ENCODE measurements around the gene EXTL2.
"Not testable (repeated sequence)": the region's sequence is repeated elsewhere in the genome, so short reads cannot be mapped to it uniquely, and the experiment has no call there.

Gene EXTL2

DNA sequence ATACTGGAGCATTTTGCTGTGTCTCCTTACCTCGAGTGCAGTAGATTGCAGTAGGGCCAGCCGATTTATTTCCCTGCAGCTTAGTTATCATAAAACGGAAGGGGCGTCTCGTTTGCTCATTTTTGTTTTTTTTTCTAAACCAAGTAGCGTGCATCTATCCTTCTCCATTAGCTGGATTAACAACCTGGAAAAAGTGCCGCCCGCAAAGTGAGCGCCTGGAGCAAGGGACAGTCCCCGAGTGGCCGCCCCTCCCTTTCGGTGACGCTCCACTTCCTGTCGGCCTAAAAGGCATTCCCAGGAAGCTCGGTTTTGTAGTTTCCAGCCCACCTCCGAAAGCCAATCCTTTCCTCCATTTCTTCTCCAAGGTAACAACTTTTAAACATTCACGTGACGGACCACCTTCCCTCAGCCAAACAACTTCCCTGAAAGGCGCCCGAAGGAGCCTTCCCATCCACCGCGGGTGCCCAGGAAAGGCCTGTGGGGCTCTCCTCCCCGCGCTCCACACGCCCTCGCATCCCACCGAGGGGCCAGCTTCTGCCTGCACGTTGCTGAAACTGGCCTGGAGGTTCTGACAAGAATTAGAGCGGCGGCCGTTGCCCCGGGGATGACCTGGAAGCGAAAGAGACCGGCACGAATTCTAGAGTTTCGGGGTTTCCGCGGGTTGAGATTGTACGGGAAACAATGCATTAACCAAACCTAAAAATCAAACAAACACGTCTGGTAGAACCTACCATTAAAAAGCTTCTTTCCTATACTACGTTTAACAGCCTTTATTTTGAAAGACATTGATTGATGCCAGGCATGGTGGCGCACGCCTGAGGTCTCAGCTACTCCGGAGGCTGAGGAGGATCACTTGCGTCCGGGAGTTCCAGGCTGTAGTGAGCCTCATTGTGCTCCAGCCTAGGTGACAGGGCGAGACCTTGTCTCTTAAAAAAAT lies at the start of gene EXTL2:
TSS of gene EXTL2 (minus strand) at position 240 of the 937 bp plus-strand sequence. CDS start 6,085 bp downstream, outside the sequence.
- peak; percentile 43 for DNase-seq (ENCODE audit: low read depth)

GRCh38 chr1:100943533-100943932 lies 48.9 kb upstream of the EXTL2 start:
- no peak for DNase-seq (ENCODE audit: low read depth)

GRCh38 chr1:100942304-100943046 lies 47.8 kb upstream of the EXTL2 start:
- no peak for DNase-seq (ENCODE audit: low read depth)

GRCh38 chr1:100941580-100942216 lies 47.1 kb upstream of the EXTL2 start:
- no peak for DNase-seq (ENCODE audit: low read depth)

GRCh38 chr1:100941098-100941527 lies 46.5 kb upstream of the EXTL2 start:
- DNase-seq (ENCODE audit: low read depth): no peak

GRCh38 chr1:100936194-100936967 lies 41.7 kb upstream of the EXTL2 start:
- DNase-seq (ENCODE audit: low read depth): no peak

DNA sequence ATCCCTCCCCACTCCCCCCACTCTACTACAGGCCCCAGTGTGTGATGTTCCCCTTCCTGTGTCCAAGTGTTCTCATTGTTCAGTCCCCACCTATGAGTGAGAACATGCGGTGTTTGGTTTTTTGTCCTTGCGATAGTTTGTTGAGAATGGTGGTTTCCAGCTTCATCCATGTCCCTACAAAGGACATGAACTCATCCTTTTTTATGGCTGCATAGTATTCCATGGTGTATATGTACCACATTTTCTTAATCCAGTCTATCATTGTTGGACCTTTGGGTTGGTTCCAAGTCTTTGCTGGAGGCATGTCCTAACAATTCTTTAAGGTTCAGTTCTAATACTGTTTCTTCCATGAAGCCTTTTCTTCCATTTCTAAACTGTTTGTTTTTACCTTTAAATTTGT lies 38.9 kb upstream of the EXTL2 start:
- DNase-seq (ENCODE audit: low read depth): not testable (repeated sequence)

DNA sequence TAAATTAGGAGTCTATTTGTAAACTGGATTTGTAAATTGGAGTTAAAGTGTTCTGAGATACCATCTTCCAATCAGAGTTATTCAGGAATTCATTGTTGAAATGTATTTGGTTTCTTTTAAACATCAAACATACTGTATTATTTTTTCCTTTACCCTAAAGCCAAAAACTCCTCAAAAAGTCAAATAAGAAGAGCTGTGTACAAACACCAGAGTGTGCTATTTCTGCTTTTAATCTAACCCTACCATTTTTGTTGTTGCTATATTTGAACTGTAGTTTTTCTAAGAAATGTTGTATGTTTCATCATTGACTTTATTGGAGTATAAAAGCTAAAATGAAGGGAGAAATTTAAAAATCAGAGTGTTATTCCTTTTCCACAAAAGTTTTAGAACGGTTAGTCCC lies 37.1 kb upstream of the EXTL2 start:
- DNase-seq (ENCODE audit: low read depth): no peak

- DNase-seq (ENCODE audit: low read depth): no peak
Observed at GRCh38 chr1:100930494-100930893, 35.9 kb upstream of the EXTL2 start.

- DNase-seq (ENCODE audit: low read depth): no peak
Observed at GRCh38 chr1:100928128-100928527, 33.5 kb upstream of the EXTL2 start.

DNA sequence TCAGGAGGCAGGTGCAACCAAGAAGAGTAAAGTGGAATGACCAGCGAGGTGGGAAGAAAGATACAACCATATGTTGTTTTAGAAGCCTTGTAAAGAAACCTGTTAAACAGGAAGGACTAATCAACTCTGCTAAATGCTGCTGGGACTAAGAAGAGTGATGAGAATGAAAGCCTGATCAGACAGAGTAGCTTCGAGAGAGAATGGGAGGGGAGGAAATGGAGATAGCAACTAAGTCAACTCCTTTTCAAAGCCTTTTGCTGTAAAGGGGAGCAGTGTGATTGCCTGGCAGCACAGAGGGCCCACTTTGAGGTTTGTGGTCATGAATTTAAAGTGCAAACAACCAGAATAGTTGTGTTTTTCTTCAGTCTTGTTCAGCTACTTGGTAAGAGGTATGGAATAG lies 32.6 kb upstream of the EXTL2 start:
- no peak for DNase-seq (ENCODE audit: low read depth)

- DNase-seq (ENCODE audit: low read depth): no peak
Observed at GRCh38 chr1:100926240-100926639, 31.6 kb upstream of the EXTL2 start.

GRCh38 chr1:100924991-100925390 lies 30.3 kb upstream of the EXTL2 start:
- DNase-seq (ENCODE audit: low read depth): no peak

- DNase-seq (ENCODE audit: low read depth): no peak
Observed at GRCh38 chr1:100924212-100924611, 29.6 kb upstream of the EXTL2 start.

GRCh38 chr1:100921110-100921706 lies 26.6 kb upstream of the EXTL2 start:
- DNase-seq (ENCODE audit: low read depth): no peak

GRCh38 chr1:100912019-100912418 lies 17.4 kb upstream of the EXTL2 start:
- DNase-seq (ENCODE audit: low read depth): no peak

DNA sequence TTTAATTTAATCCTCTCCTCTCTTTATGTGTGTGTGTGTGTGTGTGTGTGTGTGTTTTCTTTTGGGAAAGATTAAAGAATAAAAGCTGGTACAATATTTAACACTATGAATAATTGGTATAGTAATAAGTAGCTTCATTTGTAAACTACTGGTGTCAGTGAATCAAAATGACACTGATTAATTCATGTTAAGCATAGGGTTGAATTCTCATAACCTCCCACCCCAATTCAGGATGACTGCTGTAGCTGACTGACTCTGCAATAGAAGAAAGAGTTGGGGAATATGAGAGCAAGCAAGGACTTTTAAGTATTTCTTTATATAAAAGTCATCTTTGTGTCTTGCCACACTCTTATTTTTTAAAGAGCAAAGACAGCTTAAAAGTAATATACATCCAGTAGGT lies 14.4 kb upstream of the EXTL2 start:
- DNase-seq (ENCODE audit: low read depth): no peak

DNA sequence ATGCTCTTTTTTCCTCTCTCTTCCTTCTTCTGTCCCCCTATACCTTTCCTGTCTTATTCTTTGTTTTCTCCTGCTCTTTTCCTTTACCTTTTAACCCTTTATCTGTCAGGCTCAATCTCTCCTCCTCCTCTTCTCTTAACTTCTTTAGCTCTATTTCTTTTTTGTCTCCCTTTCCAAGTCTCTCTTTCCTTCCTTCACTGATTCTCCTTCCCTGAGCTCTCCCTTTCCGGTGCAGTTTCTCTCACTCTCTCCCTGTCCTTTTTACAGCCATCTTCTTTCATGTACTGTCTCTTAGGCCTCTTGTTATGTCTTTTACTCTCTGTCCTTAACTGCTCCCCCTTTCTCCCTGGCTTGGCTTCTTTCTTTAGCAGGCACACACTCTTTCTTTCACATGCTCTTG lies 13.2 kb upstream of the EXTL2 start:
- DNase-seq (ENCODE audit: low read depth): no peak

- no peak for DNase-seq (ENCODE audit: low read depth)
Observed at GRCh38 chr1:100905181-100905580, 10.5 kb upstream of the EXTL2 start.

- DNase-seq (ENCODE audit: low read depth): no peak
Observed at GRCh38 chr1:100904528-100904927, 9.9 kb upstream of the EXTL2 start.

- DNase-seq (ENCODE audit: low read depth): no peak
Observed at GRCh38 chr1:100903777-100904176, 9.1 kb upstream of the EXTL2 start.
